ENCODE measurements around the gene HDAC9.

Gene HDAC9

DNA sequence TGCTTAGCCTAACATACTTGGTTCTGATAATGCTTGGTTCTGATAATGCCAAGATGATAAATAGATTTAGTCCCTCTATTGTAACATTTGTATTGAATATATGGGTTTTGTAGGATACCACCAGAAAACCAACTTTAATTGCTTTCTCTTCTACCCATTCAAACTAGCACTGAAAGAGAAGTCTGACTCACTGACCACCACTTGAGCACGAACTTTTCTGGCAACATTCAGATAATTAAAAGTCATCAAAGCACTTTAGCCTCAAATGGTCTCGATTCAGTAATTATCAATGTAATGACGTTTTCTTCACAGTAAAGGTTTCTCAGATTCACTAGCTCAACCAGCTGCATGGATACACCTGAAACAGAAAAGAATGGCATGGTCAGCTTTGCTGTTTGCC is 63.0 kb downstream of the HDAC9 start:
- no peak for DNase-seq (ENCODE audit: low spot score)

DNA sequence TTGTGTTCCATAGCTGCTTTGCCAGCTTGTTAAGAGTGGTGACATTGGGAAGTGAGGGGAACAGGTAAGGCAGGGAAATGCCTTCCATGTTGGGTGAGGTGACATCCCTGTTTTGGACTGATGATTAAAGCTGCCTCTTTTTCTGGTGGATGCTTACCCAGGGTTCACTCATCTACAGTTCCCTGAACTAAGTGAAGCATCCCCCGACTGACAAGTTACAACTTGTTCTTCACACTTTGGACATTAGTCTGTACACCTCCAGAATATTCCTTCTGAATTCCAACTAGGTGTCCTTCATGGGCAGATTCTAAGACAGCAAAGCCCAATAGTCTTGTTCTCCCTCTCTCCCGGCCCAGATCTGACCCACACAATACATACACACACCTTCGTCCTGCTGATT is 63.4 kb downstream of the HDAC9 start:
- DNase-seq (ENCODE audit: low spot score): no peak

DNA sequence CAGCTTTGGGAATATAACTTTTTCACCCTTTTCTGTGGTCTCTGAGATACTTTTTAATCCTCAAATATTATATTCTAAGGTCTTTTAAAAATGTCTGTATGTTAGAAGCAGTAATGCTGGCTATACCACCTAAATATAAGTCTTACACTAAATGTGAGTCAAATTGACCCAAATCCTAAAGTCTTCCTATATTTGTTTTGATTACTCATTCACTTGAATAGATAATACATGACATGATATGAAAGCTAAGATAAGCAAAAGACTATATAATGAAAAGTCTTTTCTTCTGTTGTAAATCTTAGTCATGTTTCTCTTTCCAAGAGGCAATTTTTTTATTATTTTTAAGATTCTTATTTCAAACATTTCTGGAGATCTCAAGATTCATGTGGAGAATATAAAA is 64.2 kb downstream of the HDAC9 start:
- no peak for DNase-seq (ENCODE audit: low spot score)

DNA sequence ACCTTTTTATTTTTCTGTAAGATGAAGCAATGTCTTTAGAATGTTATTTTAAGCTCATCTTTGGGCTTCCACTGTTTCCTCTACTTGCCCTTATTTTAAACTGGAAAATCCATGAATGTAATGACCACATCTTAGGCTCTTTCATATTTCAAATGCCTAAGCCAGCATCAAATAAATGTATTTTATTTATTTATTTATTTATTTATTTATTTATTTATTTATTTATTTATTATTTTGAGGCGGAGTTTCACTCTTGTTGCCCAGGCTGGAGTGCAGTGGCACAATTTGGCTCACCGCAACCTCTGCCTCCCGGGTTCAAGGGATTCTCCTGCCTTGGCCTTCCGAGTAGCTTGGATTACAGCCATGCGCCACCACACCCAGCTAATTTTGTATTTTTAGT is 69.2 kb downstream of the HDAC9 start:
- no peak for DNase-seq (ENCODE audit: low spot score)

DNA sequence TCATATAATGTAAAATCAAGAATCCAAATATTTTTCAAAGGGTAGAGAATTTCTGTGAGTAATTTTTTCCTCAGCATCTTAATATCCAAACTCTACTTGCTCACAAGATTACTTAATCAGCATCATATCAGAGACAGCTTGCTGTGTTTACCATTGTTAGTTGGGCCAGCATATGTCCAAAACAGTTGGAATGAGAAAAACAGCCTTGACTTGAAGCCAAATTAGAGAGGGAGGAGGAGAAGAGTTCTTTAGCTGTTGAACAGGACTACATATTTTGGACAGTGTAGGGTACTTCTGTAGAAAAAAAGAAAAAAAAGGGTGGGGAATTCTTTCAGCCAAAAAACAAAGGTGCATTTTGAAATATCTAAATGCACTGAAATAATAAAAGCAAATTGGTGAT is 69.8 kb downstream of the HDAC9 start:
- DNase-seq (ENCODE audit: low spot score): no peak

DNA sequence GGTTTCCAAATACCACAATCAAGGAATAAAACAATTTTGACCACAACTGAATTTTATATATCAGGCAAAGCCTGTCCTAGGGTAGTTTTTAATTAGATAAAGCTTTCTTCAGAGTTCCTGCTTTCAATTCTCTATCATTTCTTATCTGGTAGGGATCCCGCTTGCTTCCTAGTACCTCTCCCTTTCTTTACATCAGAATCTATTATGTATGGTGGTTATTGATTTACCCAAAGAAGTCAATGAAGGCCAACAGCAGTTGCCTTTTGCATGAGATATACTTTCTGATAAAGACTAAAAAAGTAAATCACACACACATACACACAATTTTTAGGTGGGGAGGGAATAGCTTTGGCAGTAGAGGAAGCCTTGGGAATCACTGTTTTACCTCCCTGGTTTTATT is 70.7 kb downstream of the HDAC9 start:
- DNase-seq (ENCODE audit: low spot score): no peak

DNA sequence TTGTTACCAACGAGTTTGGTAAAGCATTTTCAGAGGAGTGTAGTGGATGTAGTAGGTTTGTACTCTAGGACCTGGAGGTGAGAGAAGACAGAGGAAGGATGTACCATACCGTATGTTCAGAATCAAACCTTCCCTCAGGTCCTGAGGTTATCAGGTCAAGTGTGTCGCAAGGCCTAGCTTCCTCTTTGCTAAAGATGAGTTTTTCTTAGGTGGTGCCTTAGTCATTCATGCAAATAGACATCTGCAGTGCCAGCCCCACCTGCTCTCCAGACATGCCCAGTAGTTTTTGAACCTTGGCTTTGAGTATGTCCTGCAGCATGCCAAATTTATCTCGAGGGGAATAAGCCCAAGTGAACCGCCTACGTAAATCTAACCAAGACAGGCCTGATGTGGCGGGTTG is 71.3 kb downstream of the HDAC9 start:
- DNase-seq (ENCODE audit: low spot score): no peak

DNA sequence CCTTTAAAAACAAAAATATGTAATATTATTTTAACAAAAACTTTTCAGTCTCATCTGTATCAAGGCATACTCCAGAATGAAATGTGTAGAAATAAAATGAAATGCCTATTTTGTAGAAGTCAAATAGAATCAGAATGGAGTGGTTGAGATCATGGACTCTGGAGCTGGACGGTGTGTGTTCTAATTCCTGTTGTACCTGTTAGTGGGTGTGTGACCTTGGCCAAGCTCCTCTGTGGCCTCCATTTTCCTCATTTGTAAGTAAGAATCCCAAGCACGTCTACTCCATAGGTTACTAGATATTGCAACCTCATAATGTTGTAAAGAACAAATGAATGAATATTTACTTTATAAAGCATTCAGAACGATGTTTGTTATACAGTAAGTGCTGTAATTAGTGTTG is 74.9 kb downstream of the HDAC9 start:
- no peak for DNase-seq (ENCODE audit: low spot score)

DNA sequence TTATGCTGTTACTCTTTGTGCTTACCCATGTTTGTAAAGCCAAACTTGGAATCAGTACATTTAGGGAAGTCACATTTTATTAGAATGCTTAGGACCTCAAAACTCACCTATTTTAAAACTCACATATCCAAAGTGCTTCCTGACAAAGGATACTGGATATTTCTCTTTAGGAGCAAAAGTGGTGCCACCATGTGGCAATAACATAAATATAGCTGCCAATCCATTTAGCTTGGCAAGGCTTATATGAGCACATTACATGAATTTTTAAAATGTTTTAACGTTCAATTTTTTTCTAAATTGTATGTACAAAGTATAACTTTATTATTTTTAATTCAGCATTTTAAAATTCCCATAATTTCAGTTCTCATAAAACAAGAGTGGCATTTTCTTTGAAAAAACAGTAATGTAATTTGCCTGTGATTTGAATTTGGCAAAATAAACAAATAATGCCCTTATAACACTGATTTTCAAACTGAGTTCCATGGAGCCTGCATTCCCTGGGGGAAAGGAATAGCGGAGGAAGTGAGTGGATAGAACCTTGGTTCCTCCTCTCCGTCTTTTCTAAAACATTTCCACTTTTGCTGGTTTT is 75.4 kb downstream of the HDAC9 start:
- no peak for DNase-seq (ENCODE audit: low spot score)

DNA sequence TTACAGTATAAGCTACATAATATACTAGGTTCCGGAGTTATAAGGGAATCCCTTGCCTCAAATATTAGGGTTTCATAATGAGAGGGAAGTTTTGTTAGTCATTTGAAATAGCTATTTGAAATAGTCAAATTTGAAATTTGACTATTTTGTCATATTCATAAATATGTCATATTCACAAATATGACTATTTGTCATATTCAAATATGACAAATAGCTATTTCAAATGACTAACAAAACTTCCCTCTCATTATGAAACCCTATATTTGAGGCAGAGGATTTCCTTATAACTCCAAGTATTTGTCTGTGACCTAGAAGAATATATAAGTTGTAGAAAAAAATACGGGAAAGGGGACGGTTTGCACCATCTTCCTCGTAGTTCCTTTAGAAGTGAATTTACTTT is 76.6 kb downstream of the HDAC9 start:
- no peak for DNase-seq (ENCODE audit: low spot score)

DNA sequence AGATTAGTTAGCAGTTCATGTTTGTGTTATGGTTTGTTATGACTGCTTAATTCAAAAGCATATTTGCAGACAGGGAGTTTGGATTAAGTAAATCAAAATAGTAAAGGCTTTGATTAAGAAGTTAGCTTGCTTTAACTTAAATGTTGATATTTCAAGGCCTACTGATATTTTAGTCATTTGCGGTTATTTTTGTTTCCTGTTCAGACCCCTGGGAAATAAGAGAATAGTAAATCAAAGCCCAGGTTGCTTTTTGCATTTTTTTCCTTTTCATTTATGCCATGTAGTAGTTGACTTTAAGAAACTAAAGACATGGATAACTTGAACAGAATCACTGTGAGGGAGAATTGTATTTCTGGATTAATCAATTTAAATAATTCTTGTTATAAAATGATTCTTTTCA is 77.3 kb downstream of the HDAC9 start:
- DNase-seq (ENCODE audit: low spot score): no peak

DNA sequence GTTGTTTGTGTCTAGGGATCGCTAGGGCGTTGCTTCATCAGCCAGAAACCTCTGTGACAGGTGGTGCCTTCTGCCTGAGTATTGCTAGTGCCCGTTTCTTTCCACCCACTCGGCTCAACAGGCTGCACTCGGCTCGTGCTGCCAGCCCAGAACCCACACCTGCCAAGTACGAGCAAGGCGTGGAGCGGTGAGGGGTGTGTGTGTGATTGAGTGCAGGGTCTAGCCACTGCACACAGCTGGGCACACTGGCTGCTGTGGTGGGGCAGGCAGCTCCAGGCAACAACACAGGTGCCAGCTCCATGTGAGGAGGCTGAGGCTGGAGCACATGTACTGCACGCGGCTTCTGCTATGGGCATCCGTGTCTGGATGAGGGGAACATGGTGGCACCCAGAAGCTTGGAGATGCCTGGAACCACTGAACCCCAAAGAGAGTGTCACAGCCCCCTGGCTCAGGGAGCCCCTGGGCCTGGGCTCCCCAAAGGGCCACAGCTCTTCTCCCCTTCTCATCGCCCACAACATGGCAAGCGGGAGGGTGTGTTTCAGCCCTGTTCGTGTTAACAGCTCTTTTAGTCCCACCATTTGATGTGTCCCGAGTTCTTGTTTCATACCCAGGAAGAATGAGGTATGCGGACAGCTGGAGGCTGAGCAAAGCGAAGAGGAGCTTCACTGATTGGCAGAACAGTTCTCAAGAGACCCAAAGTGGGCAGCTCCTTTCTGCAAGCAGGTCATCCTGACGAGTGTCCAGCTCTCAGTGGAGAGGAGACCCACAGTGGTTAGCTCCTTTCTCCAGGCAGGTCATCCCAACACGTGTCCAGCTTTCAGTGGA is 78.1 kb downstream of the HDAC9 start:
- DNase-seq (ENCODE audit: low spot score): no peak

DNA sequence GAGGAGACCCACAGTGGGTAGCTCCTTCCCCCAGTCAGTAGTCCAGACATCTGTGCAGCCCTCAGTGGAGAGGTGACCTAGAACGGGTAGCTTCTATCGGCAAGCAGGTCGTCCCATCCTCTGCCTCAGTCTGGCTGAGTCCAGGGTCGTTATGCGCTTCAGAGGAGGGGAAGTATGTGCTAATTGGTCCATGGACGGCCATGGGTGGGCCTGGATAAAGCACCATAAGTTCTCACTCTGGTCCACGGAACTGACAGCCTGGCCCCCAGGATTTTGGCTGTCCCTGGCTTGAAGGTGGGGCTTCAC is 78.6 kb downstream of the HDAC9 start:
- DNase-seq (ENCODE audit: low spot score): no peak

DNA sequence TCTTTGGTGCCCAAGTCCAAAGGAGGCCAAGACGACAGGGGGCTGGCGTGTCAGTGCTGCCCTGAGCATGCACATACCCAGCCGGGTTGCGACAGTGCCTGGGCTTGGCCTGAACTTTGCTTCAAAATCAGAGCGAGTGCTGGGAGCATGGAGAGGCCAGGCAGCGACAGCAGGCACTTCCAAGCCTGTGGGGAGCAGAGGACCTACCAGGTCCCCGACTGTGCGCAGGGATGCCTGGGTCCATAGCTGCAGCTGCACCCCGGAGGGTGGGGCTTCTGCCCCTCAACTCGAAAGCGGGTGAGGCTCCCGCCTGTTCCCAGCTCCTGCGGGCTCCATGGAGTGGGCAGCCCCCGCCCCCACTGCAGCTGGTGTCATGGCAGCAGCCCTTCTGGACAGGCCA is 79.1 kb downstream of the HDAC9 start:
- DNase-seq (ENCODE audit: low spot score): no peak

DNA sequence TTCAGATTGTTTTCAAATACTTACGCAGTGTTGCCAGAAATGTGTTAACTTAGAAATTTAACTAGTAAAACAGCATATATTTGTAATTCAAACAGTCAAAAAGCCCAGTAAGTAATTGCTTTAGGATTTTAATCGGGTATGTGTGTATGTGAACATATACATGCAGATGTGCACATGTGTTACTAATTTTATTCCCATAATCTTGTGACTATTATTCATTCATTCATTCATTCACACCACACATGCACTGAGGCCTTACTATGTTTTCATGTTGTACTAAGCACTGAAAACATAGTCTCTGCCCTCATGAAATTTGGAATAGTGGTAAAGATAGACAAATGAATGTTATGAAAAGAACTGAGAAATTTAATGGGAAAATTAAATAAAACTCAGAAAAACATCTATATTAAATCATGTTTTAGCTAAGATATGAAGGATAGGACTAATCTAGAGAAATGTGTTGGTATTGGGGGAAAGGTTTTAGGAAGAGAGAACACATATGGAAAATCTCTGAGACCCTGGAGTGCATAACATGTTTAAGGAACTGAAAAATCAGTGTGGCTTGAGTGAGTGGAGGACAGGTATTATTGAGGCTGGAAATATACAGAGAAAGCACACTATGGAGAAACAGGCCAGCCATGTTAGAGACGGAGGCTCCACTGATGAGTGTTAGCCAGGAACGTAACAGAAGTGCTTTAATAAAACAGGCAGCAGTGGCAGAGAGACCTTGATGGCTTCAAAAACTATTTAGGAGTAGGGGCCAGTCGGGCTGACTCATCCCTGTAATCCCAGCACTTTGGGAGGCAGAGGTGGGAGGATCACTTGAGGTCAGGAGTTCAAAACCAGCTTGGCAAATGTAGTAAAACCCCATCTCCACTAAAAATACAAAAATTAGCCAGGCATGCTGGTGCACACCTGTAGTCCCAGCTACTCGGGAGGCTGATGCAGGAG is 80.3 kb downstream of the HDAC9 start:
- no peak for DNase-seq (ENCODE audit: low spot score)

DNA sequence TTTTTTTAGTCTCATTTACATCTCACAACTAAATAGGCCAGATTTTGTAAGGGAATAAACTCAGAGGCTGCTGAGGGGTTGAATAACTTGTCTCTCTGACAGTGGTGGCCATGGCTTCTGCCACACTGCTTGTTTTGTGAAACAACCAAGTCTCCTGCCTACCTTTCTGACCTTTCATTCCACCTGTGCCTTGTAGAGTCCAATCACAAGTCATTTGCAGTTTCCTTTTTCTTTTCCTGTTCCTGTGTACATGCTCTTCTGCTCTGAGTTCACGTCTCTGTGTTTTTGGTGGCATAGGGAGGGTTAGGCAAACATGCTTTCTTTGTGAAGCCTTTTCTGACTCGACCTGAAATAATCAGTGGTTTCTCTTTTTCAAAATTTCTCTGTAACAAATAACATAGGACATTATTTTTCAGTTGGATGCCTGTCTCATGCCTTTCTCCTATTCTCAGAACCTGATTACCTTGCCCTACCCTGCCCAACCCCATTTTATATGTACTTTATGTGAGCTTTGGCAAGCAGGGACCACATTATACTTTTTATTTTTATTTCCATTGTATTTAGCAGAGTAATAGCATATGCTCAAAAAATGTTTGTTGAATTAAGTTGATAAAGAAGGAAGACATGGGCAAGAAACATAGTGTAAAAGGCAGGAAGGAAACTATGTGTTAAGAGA is 81.7 kb downstream of the HDAC9 start:
- DNase-seq (ENCODE audit: low spot score): no peak

DNA sequence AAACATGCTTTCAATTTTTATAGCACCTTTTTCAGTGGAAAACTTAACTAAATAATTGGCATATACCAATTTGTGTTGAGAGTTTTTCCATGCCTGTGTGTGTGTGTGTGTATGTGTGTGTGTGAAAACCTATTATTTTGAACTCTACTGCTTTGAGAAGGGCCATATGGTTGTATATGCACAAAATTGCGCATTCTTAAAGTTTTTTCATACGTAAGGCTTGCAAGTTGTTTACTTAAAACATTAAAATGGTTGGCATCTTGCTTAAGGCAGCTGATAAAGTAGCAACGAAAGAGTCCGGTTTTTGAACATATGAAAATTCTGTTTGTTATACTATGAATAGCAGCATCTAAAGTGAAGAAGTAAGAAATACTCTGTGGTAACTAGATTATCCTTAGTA is 84.1 kb downstream of the HDAC9 start:
- DNase-seq (ENCODE audit: low spot score): no peak

DNA sequence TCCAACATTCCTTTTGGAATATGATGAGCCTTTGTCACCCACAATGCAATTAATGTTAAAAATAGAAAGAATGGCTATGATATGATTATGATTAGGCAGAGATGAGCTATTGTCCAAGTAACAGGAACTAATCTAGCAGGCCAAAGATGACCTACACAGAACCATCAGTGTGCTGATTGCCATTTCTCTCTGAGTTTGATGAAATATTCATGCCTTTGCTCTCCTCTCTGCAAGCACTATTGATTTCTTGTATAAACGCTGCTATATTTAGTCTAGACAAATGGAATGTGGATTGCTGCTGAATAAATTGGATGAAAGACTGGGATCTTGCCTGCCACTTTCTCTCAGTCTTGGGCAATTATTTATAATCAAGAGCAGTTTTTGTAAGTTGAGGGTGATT is 85.4 kb downstream of the HDAC9 start:
- DNase-seq (ENCODE audit: low spot score): no peak

DNA sequence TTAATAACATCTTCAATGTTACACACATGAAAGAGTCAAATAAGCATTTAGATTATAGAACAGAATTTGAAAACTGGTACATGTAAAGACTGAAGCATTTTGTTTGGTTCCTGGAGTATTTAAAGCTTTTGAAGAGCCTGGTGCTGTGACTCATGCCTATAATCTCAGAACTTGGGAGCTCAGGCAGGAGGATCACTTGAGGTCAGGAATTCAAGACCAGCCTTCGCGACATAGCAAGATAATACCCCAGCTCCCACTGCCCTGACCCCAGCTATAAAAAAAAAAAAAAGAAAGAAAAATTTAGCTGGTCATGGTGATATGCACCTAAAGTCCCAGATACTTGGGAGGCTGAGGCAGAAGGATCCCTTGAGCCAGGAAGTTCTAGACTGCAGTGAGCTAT is 87.8 kb downstream of the HDAC9 start:
- DNase-seq (ENCODE audit: low spot score): no peak

DNA sequence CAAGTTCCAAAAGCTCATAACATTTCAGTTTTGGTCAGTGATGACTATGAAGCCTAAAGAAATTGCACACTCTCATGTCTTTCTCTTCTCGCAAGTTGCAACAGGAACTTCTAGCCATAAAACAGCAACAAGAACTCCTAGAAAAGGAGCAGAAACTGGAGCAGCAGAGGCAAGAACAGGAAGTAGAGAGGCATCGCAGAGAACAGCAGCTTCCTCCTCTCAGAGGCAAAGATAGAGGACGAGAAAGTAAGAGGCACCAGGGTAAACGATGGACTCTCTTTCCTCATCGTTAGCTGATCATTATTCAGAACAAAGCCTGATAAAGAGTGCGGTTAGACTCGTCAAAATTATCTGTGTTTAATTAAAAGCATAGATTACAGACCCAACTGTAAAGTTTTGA is 94.7 kb downstream of the HDAC9 start:
- DNase-seq (ENCODE audit: low spot score): no peak

DNA sequence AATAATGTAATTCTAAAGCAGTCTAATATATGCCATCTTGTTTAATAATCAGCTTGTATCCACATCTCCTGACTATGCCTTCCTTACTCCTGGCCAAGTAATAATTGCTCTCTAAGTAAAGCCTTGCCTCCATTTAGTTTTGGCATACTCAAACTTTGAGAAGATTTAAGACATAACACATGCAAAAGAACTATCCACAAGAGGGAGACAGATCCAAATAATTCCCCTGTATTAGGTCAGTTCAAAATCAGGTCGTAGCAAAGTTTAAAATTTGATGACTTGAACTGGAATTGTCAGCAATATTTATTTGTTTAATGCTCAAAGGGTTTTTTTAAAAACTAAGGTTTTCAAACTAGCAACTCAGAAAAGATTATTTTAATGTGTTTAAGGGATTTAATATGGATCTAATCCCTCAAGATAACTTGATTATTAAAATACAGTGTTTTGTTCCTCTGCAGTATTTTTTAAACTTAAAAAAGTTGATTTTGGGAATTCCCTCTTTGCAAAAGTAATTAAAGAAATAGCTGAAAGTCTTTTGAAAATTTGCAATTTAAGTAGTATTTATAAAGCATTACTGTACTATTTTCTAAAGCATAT is 95.3 kb downstream of the HDAC9 start:
- no peak for DNase-seq (ENCODE audit: low spot score)

DNA sequence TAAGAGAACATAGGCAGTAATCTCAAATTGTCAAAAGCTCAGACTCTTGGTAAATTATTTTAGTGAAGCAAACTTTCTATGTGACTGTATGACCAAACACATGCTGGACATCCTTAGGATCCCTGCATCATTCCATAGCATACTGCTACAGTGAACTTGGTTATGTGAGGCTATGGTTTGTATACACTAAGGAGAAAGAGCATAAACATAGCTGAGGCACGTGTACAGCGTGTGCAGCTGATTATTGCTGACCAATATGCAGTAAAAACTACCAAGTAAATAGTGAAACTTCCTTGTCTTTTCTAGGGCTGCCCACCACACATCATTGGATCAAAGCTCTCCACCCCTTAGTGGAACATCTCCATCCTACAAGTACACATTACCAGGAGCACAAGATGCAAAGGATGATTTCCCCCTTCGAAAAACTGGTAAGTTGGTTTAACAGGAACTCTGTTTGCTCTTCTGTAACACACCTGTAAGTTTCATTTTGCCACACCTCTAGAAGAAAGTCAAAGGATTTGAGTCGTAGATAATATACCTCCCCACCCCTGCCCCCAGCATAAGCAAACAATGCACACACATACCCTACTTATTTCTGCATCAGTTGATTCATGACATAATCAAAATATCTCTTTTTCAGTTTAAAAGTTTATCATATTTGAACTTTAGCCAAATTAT is 98.2 kb downstream of the HDAC9 start:
- no peak for DNase-seq (ENCODE audit: low spot score)

All from hematopoietic multipotent progenitor cell treated with erythropoietin and hydrocortisone succinate and interleukin-3 and kit ligand, for 17 days (in vitro differentiated cells).